DOHH2 (cell line): ENCODE data around the gene MALT1.

Experiments used
- H3F3A ChIP-seq: fragments of 200-600 bp; sonication (generic), shearing (Covaris generic); 2 replicates; pipeline ENCODE4 v1.6.0; 2016; ENCODE audit warnings: antibody characterized with exemption, mild to moderate bottlenecking; ENCODE audit not compliant: control insufficient read depth, insufficient read depth
- H3K27ac ChIP-seq: fragments of 200-600 bp; sonication (generic); 2 replicates; pipeline ENCODE4 v1.5.1; 2014; ENCODE audit warnings: low read depth, mild to moderate bottlenecking, low read length, moderate library complexity
- H3K27me3 ChIP-seq: fragments of 200-600 bp; sonication (generic); 2 replicates; pipeline ENCODE4 v1.6.1; 2014; ENCODE audit warnings: mild to moderate bottlenecking, low read length, mixed read lengths; ENCODE audit not compliant: control insufficient read depth
- H3K36me3 ChIP-seq: fragments of 200-600 bp; sonication (generic); 2 replicates; pipeline ENCODE4 v1.6.1; 2014; ENCODE audit warnings: mild to moderate bottlenecking, low read length, moderate library complexity, mixed read lengths; ENCODE audit not compliant: control insufficient read depth
- H3K4me1 ChIP-seq: fragments of 200-600 bp; sonication (generic); 2 replicates; pipeline ENCODE4 v1.6.1; 2014; ENCODE audit warnings: mild to moderate bottlenecking, low read length, mixed read lengths; ENCODE audit not compliant: control insufficient read depth
- H3K4me2 ChIP-seq: fragments of 200-600 bp; sonication (generic); 2 replicates; pipeline ENCODE4 v1.6.0; 2014; ENCODE audit warnings: mild to moderate bottlenecking, low read length, moderate library complexity
- H3K4me3 ChIP-seq: fragments of 200-600 bp; sonication (generic); 2 replicates; pipeline ENCODE4 v1.5.1; 2014; ENCODE audit warnings: mild to moderate bottlenecking, low read length, mixed read lengths
- H3K79me2 ChIP-seq: fragments of 200-600 bp; sonication (generic); 2 replicates; pipeline ENCODE4 v1.6.1; 2014; ENCODE audit warnings: mild to moderate bottlenecking, low read length, mixed read lengths; ENCODE audit not compliant: control insufficient read depth
- H3K9me2 ChIP-seq: fragments of 200-600 bp; sonication (generic); replicated peaks from 2 replicates; pipeline ENCODE4 v1.6.1; 2014; ENCODE audit warnings: mild to moderate bottlenecking, low read length, mixed read lengths; ENCODE audit not compliant: control insufficient read depth
- H3K9me3 ChIP-seq: fragments of 200-600 bp; sonication (generic); 2 replicates; pipeline ENCODE4 v1.6.1; 2014; ENCODE audit warnings: antibody characterized with exemption, low read length, mixed read lengths; ENCODE audit not compliant: control insufficient read depth, insufficient read depth
- H4K20me1 ChIP-seq: fragments of 200-600 bp; sonication (generic); 2 replicates; pipeline ENCODE4 v1.6.0; 2014; ENCODE audit warnings: low read depth, mild to moderate bottlenecking, antibody characterized with exemption, low read length, moderate library complexity; ENCODE audit not compliant: control insufficient read depth, insufficient read depth
- CTCF ChIP-seq: fragments of 200-600 bp; sonication (generic); IDR thresholded peaks from one replicate; pipeline ENCODE4 v1.5.1; 2014; ENCODE audit warnings: antibody characterized with exemption, mild to moderate bottlenecking, low read depth, low read length; ENCODE audit not compliant: poor library complexity, severe bottlenecking
- EZH2phosphoT487 ChIP-seq: fragments of 200-600 bp; sonication (generic); IDR thresholded peaks from 2 replicates; pipeline ENCODE4 v1.6.1; 2017; ENCODE audit warnings: borderline replicate concordance, mild to moderate bottlenecking, antibody characterized with exemption, low read length, moderate library complexity, mixed read lengths

MALT1 gene

GRCh38 chr18:58781627-58782194 is 110.4 kb downstream of the MALT1 start:
- TF ChIP-seq CTCF = peak; percentile 95
- no peak for TF ChIP-seq EZH2phosphoT487
- H3K4me1 ChIP-seq = peaks cover 3% of the 10 kb centered on the region; the same call in 1 of the 2 replicates
- H3K9me2 ChIP-seq = no peaks in the 10 kb centered on the region
- H4K20me1 ChIP-seq = no peaks in the 10 kb centered on the region
- H3K27ac ChIP-seq = no peak overlapping the region
- no peak overlapping the region for H3K4me2 ChIP-seq
- H3K27me3 ChIP-seq = no peaks in the 10 kb centered on the region; the same call in 1 of the 2 replicates
- H3F3A ChIP-seq = no peaks in the 10 kb centered on the region
- no peaks in the 10 kb centered on the region for H3K9me3 ChIP-seq
- no peaks in the 10 kb centered on the region for H3K36me3 ChIP-seq
- H3K4me3 ChIP-seq = no peak overlapping the region
- no peaks in the 10 kb centered on the region for H3K79me2 ChIP-seq

DNA sequence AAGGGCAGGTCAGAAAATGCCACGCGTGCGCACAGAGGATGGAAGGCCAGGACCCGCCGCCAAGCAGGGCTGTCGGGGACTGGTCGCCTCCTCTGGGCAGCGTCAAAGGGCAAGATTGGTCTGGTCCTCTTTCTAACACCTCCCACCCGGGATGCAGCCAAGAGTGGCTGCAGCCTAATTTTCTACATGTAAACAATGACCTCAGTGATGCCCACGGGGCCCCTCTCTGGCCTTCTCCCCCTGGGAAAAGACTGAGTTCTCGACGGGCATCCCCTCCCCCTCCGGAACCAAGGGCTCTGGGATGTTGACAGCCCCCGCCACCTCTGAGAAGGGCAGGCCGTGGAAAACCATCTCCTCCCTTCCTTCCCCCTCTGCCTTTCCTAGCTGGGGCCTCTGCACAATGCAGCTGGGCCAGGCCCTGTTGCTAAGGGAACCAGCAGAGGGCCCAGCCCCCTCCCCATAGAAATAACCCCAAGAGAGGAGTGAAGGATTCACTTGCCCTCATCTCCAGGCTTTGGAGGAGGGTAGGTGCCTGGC is 113.4 kb downstream of the MALT1 start:
- Histone ChIP-seq H3K27me3 (no peaks in the 10 kb centered on the region), H3K27ac (no peak overlapping the region), H3K9me2 (no peaks in the 10 kb centered on the region), H3F3A (no peaks in the 10 kb centered on the region), H3K4me2 (no peak overlapping the region), H3K9me3 (no peaks in the 10 kb centered on the region), H4K20me1 (no peaks in the 10 kb centered on the region), H3K36me3 (no peaks in the 10 kb centered on the region), H3K4me1 (peaks cover 3% of the 10 kb centered on the region; the same call in 1 of the 2 replicates), H3K4me3 (no peak overlapping the region), H3K79me2 (no peaks in the 10 kb centered on the region)
- TF ChIP-seq EZH2phosphoT487 (no peak), CTCF (no peak)

DNA sequence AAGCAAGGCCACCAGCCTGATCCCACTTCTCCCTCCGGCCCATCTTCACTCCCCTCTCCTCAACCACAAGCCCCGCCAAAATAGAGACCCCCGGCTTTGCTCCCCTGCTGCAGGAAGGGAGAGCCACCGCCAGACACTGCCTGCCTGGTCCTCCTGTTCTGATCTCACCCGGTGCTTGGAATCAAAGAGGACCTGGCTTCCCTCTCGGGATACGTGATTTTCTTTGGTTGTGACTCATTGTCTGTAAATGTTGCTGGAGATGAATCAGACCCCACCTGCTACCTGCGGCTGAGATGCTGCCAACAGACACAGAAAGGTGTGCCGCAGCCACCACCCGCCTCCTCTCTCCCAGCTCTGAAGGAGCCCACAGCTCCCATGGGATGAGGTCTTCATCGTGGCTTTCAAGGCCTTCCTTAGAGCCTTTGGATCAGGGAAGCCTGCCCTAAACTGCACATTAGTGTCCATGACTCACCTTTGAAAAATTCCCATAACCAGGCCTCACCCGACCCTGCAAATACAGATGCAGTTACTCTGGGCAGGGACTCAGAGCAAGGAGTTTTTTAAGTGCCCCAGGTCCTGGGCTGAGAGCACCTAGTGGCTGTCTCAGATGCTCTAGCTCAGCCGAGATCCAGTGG is 114.0 kb downstream of the MALT1 start:
- H3F3A ChIP-seq = no peaks in the 10 kb centered on the region
- H3K27ac ChIP-seq = no peak overlapping the region
- H3K9me2 ChIP-seq = no peaks in the 10 kb centered on the region
- TF ChIP-seq CTCF (no peak), EZH2phosphoT487 (no peak)
- no peaks in the 10 kb centered on the region for H3K9me3 ChIP-seq
- no peak overlapping the region for H3K4me2 ChIP-seq
- H3K4me3 ChIP-seq = no peak overlapping the region
- no peaks in the 10 kb centered on the region for H3K27me3 ChIP-seq
- H3K4me1 ChIP-seq = peaks cover 3% of the 10 kb centered on the region; the same call in 1 of the 2 replicates
- H3K36me3 ChIP-seq = no peaks in the 10 kb centered on the region
- no peaks in the 10 kb centered on the region for H3K79me2 ChIP-seq
- H4K20me1 ChIP-seq = no peaks in the 10 kb centered on the region
